ENCODE measurements around the gene ZNF407. TPM values are rescaled to one million over a fixed set of nuclear protein-coding genes. Genes with fewer than 3 reads are reported as not detected.

The ZNF407 gene
- total RNA-seq, 1 donor from 2014 or later = 14.7 TPM

- TF ChIP-seq CTCF (conservative IDR thresholded peaks at IDR 0.05) = no peak
- DNase-seq (ENCODE audit: extremely low spot score, unreplicated experiment) = no peak
- H3K27me3 Mint-ChIP-seq = peaks cover 7% of the 10 kb centered on the region
- H3K36me3 Mint-ChIP-seq = no peaks in the 10 kb centered on the region
- H3K27ac Mint-ChIP-seq = no peak overlapping the region
- H3K9me3 Mint-ChIP-seq = peaks cover 14% of the 10 kb centered on the region
- H3K4me1 Mint-ChIP-seq (ENCODE audit: unreplicated experiment) = peaks cover 7% of the 10 kb centered on the region
- no peak overlapping the region for H3K4me3 Mint-ChIP-seq
Measured at GRCh38 chr18:75105551-75106254, 508.0 kb downstream of the ZNF407 start.

GRCh38 chr18:75106746-75107145 is 509.1 kb downstream of the ZNF407 start:
- TF ChIP-seq CTCF (conservative IDR thresholded peaks at IDR 0.05) = no peak

GRCh38 chr18:75107196-75107930 is 509.7 kb downstream of the ZNF407 start:
- Mint-ChIP-seq H3K4me3 (no peak overlapping the region), H3K9me3 (peaks cover 4% of the 10 kb centered on the region), H3K27me3 (peaks cover 7% of the 10 kb centered on the region), H3K36me3 (no peaks in the 10 kb centered on the region), H3K4me1 (ENCODE audit: unreplicated experiment) (peaks cover 7% of the 10 kb centered on the region), H3K27ac (no peak overlapping the region)
- DNase-seq (ENCODE audit: extremely low spot score, unreplicated experiment) = no peak
- TF ChIP-seq CTCF (conservative IDR thresholded peaks at IDR 0.05) = no peak

More at GRCh38 chr18:75106746-75107145, 509.1 kb downstream of the ZNF407 start:
- H3K9me3 Mint-ChIP-seq = peaks cover 7% of the 10 kb centered on the region
- H3K4me1 Mint-ChIP-seq (ENCODE audit: unreplicated experiment) = peaks cover 7% of the 10 kb centered on the region
- H3K27ac Mint-ChIP-seq = no peak overlapping the region
- no peak for DNase-seq (ENCODE audit: extremely low spot score, unreplicated experiment)
- H3K36me3 Mint-ChIP-seq = no peaks in the 10 kb centered on the region
- peaks cover 7% of the 10 kb centered on the region for H3K27me3 Mint-ChIP-seq
- H3K4me3 Mint-ChIP-seq = no peak overlapping the region

- peaks cover 7% of the 10 kb centered on the region for H3K4me1 Mint-ChIP-seq (ENCODE audit: unreplicated experiment)
- peaks cover 4% of the 10 kb centered on the region for H3K9me3 Mint-ChIP-seq
- H3K4me3 Mint-ChIP-seq = no peak overlapping the region
- no peaks in the 10 kb centered on the region for H3K36me3 Mint-ChIP-seq
- DNase-seq (ENCODE audit: extremely low spot score, unreplicated experiment) = no peak
- H3K27ac Mint-ChIP-seq = no peak overlapping the region
- peaks cover 7% of the 10 kb centered on the region for H3K27me3 Mint-ChIP-seq
- TF ChIP-seq CTCF (conservative IDR thresholded peaks at IDR 0.05) = no peak
Measured at GRCh38 chr18:75107931-75108276, 510.2 kb downstream of the ZNF407 start.

- H3K9me3 Mint-ChIP-seq = no peaks in the 10 kb centered on the region
- H3K36me3 Mint-ChIP-seq = no peaks in the 10 kb centered on the region
- no peak overlapping the region for H3K4me3 Mint-ChIP-seq
- no peak overlapping the region for H3K27ac Mint-ChIP-seq
- no peak for TF ChIP-seq CTCF (conservative IDR thresholded peaks at IDR 0.05)
- DNase-seq (ENCODE audit: extremely low spot score, unreplicated experiment) = no peak
- H3K27me3 Mint-ChIP-seq = peaks cover 6% of the 10 kb centered on the region
- peaks cover 7% of the 10 kb centered on the region for H3K4me1 Mint-ChIP-seq (ENCODE audit: unreplicated experiment)
Measured at GRCh38 chr18:75108579-75109318, 511.1 kb downstream of the ZNF407 start.

Measured in type B pancreatic cell (in vitro differentiated cells).